K562 (cell line): Measurements from ENCODE around the gene AFF2. TPM values are rescaled to one million over a fixed set of nuclear protein-coding genes. Genes with fewer than 3 reads are reported as not detected.

Source experiments
- ATAC-seq: fragments of 200-7000 bp; cut with Tn5 transposase; 3 replicates; pipeline ENCODE4 v1.9.1; 2020; ENCODE audit warnings: moderate library complexity
- BruUV-seq: library from RNA; stranded (reverse); fragments of 400-500 nt; replicated peaks from 2 replicates; lab custom pipeline; 2021; lab: Mats Ljungman, UMichigan
- CTCF ChIA-PET: fragments of 300-600 bp; formaldehyde crosslinking; extraction: SDS; loops from one replicate; lab custom pipeline; 2021; ENCODE audit warnings: low intra/inter-chr PET ratio; lab: Yijun Ruan, JAX
- POLR2A ChIA-PET: fragments of 300-600, 350-650 bp; sonication (Branson Sonifier 250); formaldehyde crosslinking; extraction: SDS; loops from one replicate; lab custom pipeline; 2021; ENCODE audit warnings: antibody characterized with exemption, inconsistent platforms; lab: Yijun Ruan, JAX
- DNase-seq, 4 experiments: peaks; one replicate each; pipeline versions ENCODE4 v3.0.0 to v3.0.0-alpha.2; 2011 to 2018; ENCODE audit warnings: low spot score in 3 of 4, mixed read lengths in 3 of 4; ENCODE audit errors: extremely low read depth in 1 of 4
- FAIRE-seq: peaks from 2 replicates; lab custom pipeline; 2011; peaks lifted over from hg19 to GRCh38; lab: Jason Lieb, UNC
- H2AFZ ChIP-seq: 2 replicates; pipeline ENCODE4 v1.6.0; 2011; ENCODE audit warnings: low read depth, low read length, control low read depth, inconsistent platforms
- H3K27ac ChIP-seq: fragments of 200-600 bp; 3 replicates; pipeline ENCODE4 v1.8.0; 2011; ENCODE audit warnings: low read depth, mild to moderate bottlenecking, control low read depth, inconsistent platforms, low read length, moderate library complexity, mixed read lengths; ENCODE audit errors: extremely low read depth
- H3K27me3 ChIP-seq, 2 experiments: fragments of 300-600 bp in 1 of 2; 2 replicates in 1 of 2; 3 replicates in 1 of 2; pipeline versions ENCODE4 v1.6.0 to v1.8.0; 2011; ENCODE audit warnings: inconsistent platforms in 2 of 2, low read length in 2 of 2, mild to moderate bottlenecking in 1 of 2, mixed read lengths in 1 of 2, moderate library complexity in 1 of 2; ENCODE audit not compliant: control insufficient read depth in 2 of 2, insufficient read depth in 2 of 2
- H3K36me3 ChIP-seq: fragments of 300-600 bp; 3 replicates; pipeline ENCODE4 v1.8.0; 2011; ENCODE audit warnings: mild to moderate bottlenecking, low read length, inconsistent platforms; ENCODE audit not compliant: control insufficient read depth, insufficient read depth
- H3K4me1 ChIP-seq, 2 experiments: fragments of 200-600 bp in 1 of 2; replicated peaks in 1 of 2; 2 replicates in 1 of 2; 3 replicates in 1 of 2; pipeline versions ENCODE4 v1.5.1 to v1.8.0; 2011; ENCODE audit warnings: inconsistent platforms in 2 of 2, low read length in 2 of 2, mild to moderate bottlenecking in 1 of 2, mixed read lengths in 1 of 2, moderate library complexity in 1 of 2; ENCODE audit not compliant: control insufficient read depth in 2 of 2, insufficient read depth in 2 of 2
- H3K4me2 ChIP-seq: 2 replicates; pipeline ENCODE4 v1.6.1; 2011; ENCODE audit warnings: low read length, control low read depth, inconsistent platforms, mixed read lengths; ENCODE audit not compliant: insufficient read depth
- H3K4me3 ChIP-seq: fragments of 200-600 bp; sonication (generic), shearing (Covaris generic); 2 replicates; pipeline ENCODE4 v1.5.1; 2016; ENCODE audit warnings: control low read depth, inconsistent platforms
- H3K79me2 ChIP-seq: fragments of 200-600 bp; 3 replicates; pipeline ENCODE4 v1.8.0; 2011; ENCODE audit warnings: low read length, inconsistent platforms; ENCODE audit not compliant: control insufficient read depth, insufficient read depth
- H3K9ac ChIP-seq, 2 experiments: 2 replicates each; pipeline versions ENCODE4 v1.6.0 to v1.6.1; 2011; ENCODE audit warnings: low read depth in 2 of 2, low read length in 2 of 2, control low read depth in 1 of 2, inconsistent platforms in 1 of 2, mild to moderate bottlenecking in 1 of 2, mixed read lengths in 1 of 2; ENCODE audit not compliant: insufficient read depth in 1 of 2
- H3K9me1 ChIP-seq: one replicate; pipeline ENCODE4 v1.6.0; 2011; ENCODE audit warnings: inconsistent platforms, mild to moderate bottlenecking, low read length, moderate library complexity; ENCODE audit not compliant: control insufficient read depth, insufficient read depth
- H3K9me3 ChIP-seq: replicated peaks from 2 replicates; pipeline ENCODE4 v1.5.1; 2011; ENCODE audit warnings: low read depth, low read length, inconsistent platforms; ENCODE audit not compliant: control insufficient read depth, insufficient read depth
- H4K20me1 ChIP-seq: replicated peaks from 2 replicates; pipeline ENCODE4 v1.6.1; 2011; ENCODE audit warnings: low read length, inconsistent platforms, mixed read lengths; ENCODE audit not compliant: control insufficient read depth, insufficient read depth
- ASH1L ChIP-seq: fragments of 450-650 bp; IDR thresholded peaks from 2 replicates; pipeline ENCODE4 v1.6.1; 2018; ENCODE audit warnings: borderline replicate concordance, mild to moderate bottlenecking, low read depth; ENCODE audit not compliant: partially characterized antibody
- CC2D1A ChIP-seq: fragments of 450-650 bp; IDR thresholded peaks from 2 replicates; pipeline ENCODE4 v1.6.1; 2017; ENCODE audit warnings: mild to moderate bottlenecking
- HMG20A ChIP-seq: fragments of 450-650 bp; formaldehyde crosslinking; conservative IDR thresholded peaks from 2 replicates; pipeline ENCODE4 v1.4.0; 2020; ENCODE audit warnings: mild to moderate bottlenecking, mixed read lengths
- ILF3 ChIP-seq: fragments of 450-650 bp; IDR thresholded peaks from 2 replicates; pipeline ENCODE4 v1.6.1; 2018; ENCODE audit warnings: antibody characterized with exemption, mild to moderate bottlenecking, moderate library complexity, borderline replicate concordance
- MECOM ChIP-seq: fragments of 250-450 bp; sonication (Bioruptor Pico); IDR thresholded peaks from 2 replicates; pipeline ENCODE4 v1.8.0; 2022; ENCODE audit warnings: inconsistent platforms
- MNT ChIP-seq, 2 experiments: fragments of 450-650 bp; conservative IDR thresholded peaks; 2 replicates each; pipeline ENCODE4 v1.6.1; 2017; ENCODE audit warnings: mild to moderate bottlenecking in 2 of 2, moderate library complexity in 2 of 2
- MTA2 ChIP-seq: fragments of 450-650 bp; IDR thresholded peaks from 2 replicates; pipeline ENCODE4 v1.6.1; 2016; ENCODE audit warnings: low read depth
- NFE2 ChIP-seq: IDR thresholded peaks from 2 replicates; pipeline ENCODE4 v1.6.1; 2014; ENCODE audit warnings: antibody characterized with exemption, low read depth
- PKNOX1 ChIP-seq: fragments of 450-650 bp; IDR thresholded peaks from 2 replicates; pipeline ENCODE4 v1.6.1; 2016
- POU5F1 ChIP-seq: fragments of 150-350 bp; IDR thresholded peaks from 2 replicates; pipeline ENCODE4 v1.6.1; 2014; ENCODE audit warnings: borderline replicate concordance, low read length, low read depth, mild to moderate bottlenecking; ENCODE audit not compliant: partially characterized antibody
- TEAD4 ChIP-seq, 2 experiments: sonication (generic) in 1 of 2; formaldehyde crosslinking in 1 of 2; IDR thresholded peaks; 2 replicates each; pipeline versions ENCODE4 v1.6.1 to v1.8.0; 2012 to 2022; ENCODE audit warnings: borderline replicate concordance in 1 of 2, inconsistent platforms in 1 of 2, low read length in 1 of 2, mild to moderate bottlenecking in 1 of 2, missing genetic modification reagents in 1 of 2
- ZBTB7A ChIP-seq: IDR thresholded peaks from 2 replicates; pipeline ENCODE4 v1.6.1; 2011; ENCODE audit warnings: low read depth, mild to moderate bottlenecking, low read length, moderate library complexity, borderline replicate concordance; ENCODE audit not compliant: control insufficient read depth
- ZKSCAN3 ChIP-seq: fragments of 250-450 bp; sonication (Bioruptor Pico); IDR thresholded peaks from 2 replicates; pipeline ENCODE4 v1.4.0; 2020
- ZNF274 ChIP-seq: IDR thresholded peaks from 2 replicates; pipeline ENCODE4 v1.6.1; 2011; ENCODE audit warnings: low read depth, mild to moderate bottlenecking, low read length, moderate library complexity, borderline replicate concordance
- ZNF280A ChIP-seq: fragments of 450-650 bp; IDR thresholded peaks from 2 replicates; pipeline ENCODE4 v1.6.1; 2018; ENCODE audit warnings: mild to moderate bottlenecking, low read depth; ENCODE audit not compliant: partially characterized antibody
- ZNF316 ChIP-seq: fragments of 450-650 bp; IDR thresholded peaks from 2 replicates; pipeline ENCODE4 v1.6.1; 2016
- ZNF778 ChIP-seq: fragments of 450-650 bp; formaldehyde crosslinking; IDR thresholded peaks from 2 replicates; pipeline ENCODE4 v1.4.0; 2020; ENCODE audit warnings: mild to moderate bottlenecking, moderate library complexity
- WGBS: fragments of 100-300 bp; shearing (Covaris generic); methylation state at CpG from one replicate; pipeline ENCODE4 v1.1.6; 2016; ENCODE audit warnings: low coverage, mixed read lengths; ENCODE audit not compliant: insufficient coverage; ENCODE audit errors: missing lambda C conversion rate; 5-methylcytosine and 5-hydroxymethylcytosine counted together
- in situ Hi-C: fragments of 300-500 bp; cut with MboI; formaldehyde crosslinking; loops from 4 replicates; pipeline ENCODE4 v1.15.0; 2018; ENCODE audit warnings: inconsistent platforms, mixed read lengths
- intact Hi-C: fragments of 100-400 bp; cut with micrococcal nuclease; formaldehyde crosslinking; loops from 2 replicates; pipeline ENCODE4 v1.14.2; 2022
- polyA plus RNA-seq, 8 experiments: library from polyadenylated mRNA; depleted of rRNA in 4 of 8; stranded (reverse) in 5 of 8; unstranded in 3 of 8; fragments of >200 nt; fragmentation: Nextera tagmentation in 2 of 8; fragmentation: Illumina TruSeq in 1 of 8; extraction: Ambion mirVana in 2 of 8; extraction: Trizol in 1 of 8; gene quantifications; 2 replicates each; pipeline versions ENCODE4 v1.2.1 to v1.2.3, GENCODE V29; 2011 to 2014; ENCODE audit warnings: inconsistent platforms in 1 of 8, missing spikeins in 1 of 8
- total RNA-seq, 7 experiments: library from RNA; depleted of rRNA in 6 of 7; stranded (reverse); fragments of >200 nt in 6 of 7; fragmentation: Illumina TruSeq in 2 of 7; extraction: Trizol in 2 of 7; gene quantifications; 2 replicates each; pipeline versions ENCODE4 v1.2.1 to v1.2.3, GENCODE V29; 2011 to 2021; ENCODE audit warnings: low replicate concordance in 1 of 7

Gene AFF2
- total and polyA plus RNA-seq, 9 of the 15 experiments (the other 6 are each of a cell fraction or from before 2014, with no cell fraction given) = 0.01 to 0.20 (median 0.07) TPM

DNA sequence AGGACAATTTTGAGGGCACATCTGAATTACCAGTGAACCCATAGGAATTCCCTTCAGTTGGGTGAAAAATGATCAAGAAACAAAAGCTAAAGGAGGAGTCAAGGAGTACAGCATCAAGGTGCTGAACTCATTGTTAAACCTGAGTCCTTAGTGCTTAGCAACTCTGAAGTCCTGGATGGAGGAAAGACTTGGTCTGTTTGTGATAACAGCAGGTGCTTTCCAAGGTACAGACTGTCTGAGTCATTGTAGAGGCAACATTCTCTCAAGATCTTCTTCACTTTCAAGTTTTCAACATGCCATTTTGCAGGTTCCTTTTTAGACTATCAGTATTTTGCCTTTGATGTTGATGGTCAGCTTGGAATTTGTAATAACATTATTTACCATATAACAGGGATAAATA, 293.9 kb downstream of the AFF2 start (continued):
- no peak for TF ChIP-seq POU5F1
- no peak for TF ChIP-seq CC2D1A
- TF ChIP-seq ZBTB7A = no peak
- no peak for TF ChIP-seq NFE2
- no peak for TF ChIP-seq ILF3
- TF ChIP-seq ZNF316 = no peak
- no peak for TF ChIP-seq TEAD4 (IDR thresholded peaks at IDR 0.05; ENCODE audit: low read length)
- no peak for TF ChIP-seq TEAD4 (CRISPR knock-in tag; IDR thresholded peaks at IDR 0.05; ENCODE audit: borderline replicate concordance)

GRCh38 chrX:148804579-148805355, 304.4 kb downstream of the AFF2 start:
- WGBS = 0% methylated on average over 7 of the region's 8 CpGs
- BruUV-seq = no TSS peak
- ChIA-PET CTCF (no interaction called here), POLR2A (no interaction called here)
- in situ Hi-C loops = no loop called here
- Histone ChIP-seq H3K4me2 (no peak overlapping the region), H3K9ac (no peak overlapping the region), H3K4me1 (no peaks in the 10 kb centered on the region), H3K36me3 (no peaks in the 10 kb centered on the region), H3K9me3 (no peaks in the 10 kb centered on the region), H3K27ac (no peak overlapping the region), H3K9me1 (no peaks in the 10 kb centered on the region), H4K20me1 (no peaks in the 10 kb centered on the region), H2AFZ (no peak overlapping the region), H3K4me3 (no peak overlapping the region), H3K79me2 (no peaks in the 10 kb centered on the region), H3K27me3 (no peaks in the 10 kb centered on the region)
- intact Hi-C loops = no loop called here
- DNase-seq (no peak), ATAC-seq (no peak), FAIRE-seq (no peak)
- TF ChIP-seq MECOM (CRISPR knock-in tag) (no peak), ILF3 (no peak), ZNF280A (no peak), ASH1L (no peak), TEAD4 (IDR thresholded peaks at IDR 0.05; ENCODE audit: low read length) (no peak), TEAD4 (CRISPR knock-in tag; IDR thresholded peaks at IDR 0.05; ENCODE audit: borderline replicate concordance) (no peak), ZKSCAN3 (CRISPR knock-in tag) (no peak), MTA2 (no peak), MNT (conservative IDR thresholded peaks at IDR 0.05) (no peak), ZNF778 (CRISPR knock-in tag) (no peak), PKNOX1 (no peak), HMG20A (CRISPR knock-in tag) (no peak), ZNF274 (no peak)
